Central memory CD8-positive, alpha-beta T cell (primary cell): ENCODE data around the gene KANTR.

Source experiments
- ATAC-seq: fragments of 150-1000 bp; cut with Tn5 transposase; replicated peaks from 2 replicates; pipeline ENCODE4 v1.10.0; 2022; ENCODE audit warnings: mild to moderate bottlenecking, moderate FRiP score, moderate number of reproducible peaks; ENCODE audit not compliant: poor library complexity, severe bottlenecking; ENCODE audit errors: extremely low read depth
- DNase-seq, 2 donors: peaks; one replicate each; pipeline ENCODE4 v3.0.0; 2021; ENCODE audit warnings: low spot score in 2 of 2
- H3K27ac Mint-ChIP-seq: one replicate; pipeline ENCODE4 v1.8.0; 2022; ENCODE audit warnings: low read depth, mild to moderate bottlenecking, moderate library complexity, mixed read lengths
- H3K27me3 Mint-ChIP-seq: one replicate; pipeline ENCODE4 v1.8.0; 2022; ENCODE audit warnings: mixed read lengths
- H3K36me3 Mint-ChIP-seq: one replicate; pipeline ENCODE4 v1.8.0; 2022; ENCODE audit warnings: mild to moderate bottlenecking, moderate library complexity, mixed read lengths; ENCODE audit not compliant: insufficient read depth
- H3K4me1 Mint-ChIP-seq: one replicate; pipeline ENCODE4 v1.8.0; 2022; ENCODE audit warnings: mixed read lengths
- H3K4me3 Mint-ChIP-seq: one replicate; pipeline ENCODE4 v1.8.0; 2022; ENCODE audit warnings: mild to moderate bottlenecking, moderate library complexity, mixed read lengths
- H3K9me3 Mint-ChIP-seq: one replicate; pipeline ENCODE4 v1.8.0; 2022; ENCODE audit warnings: mixed read lengths

KANTR gene

GRCh38 chrX:53115550-53115874 is 21.6 kb downstream of the KANTR start:
- no peaks in the 10 kb centered on the region for H3K27me3 Mint-ChIP-seq

GRCh38 chrX:53116101-53116500 is 22.2 kb downstream of the KANTR start:
- DNase-seq (no peak), ATAC-seq (no peak)
- H3K4me1 Mint-ChIP-seq = peaks cover 12% of the 10 kb centered on the region
- no peak overlapping the region for H3K4me3 Mint-ChIP-seq
- H3K9me3 Mint-ChIP-seq = no peaks in the 10 kb centered on the region
- H3K27me3 Mint-ChIP-seq = no peaks in the 10 kb centered on the region
- peaks cover 6% of the 10 kb centered on the region for H3K36me3 Mint-ChIP-seq
- no peak overlapping the region for H3K27ac Mint-ChIP-seq

More at GRCh38 chrX:53115550-53115874, 21.6 kb downstream of the KANTR start:
- Mint-ChIP-seq H3K4me3 (no peak overlapping the region), H3K36me3 (peaks cover 6% of the 10 kb centered on the region), H3K9me3 (no peaks in the 10 kb centered on the region), H3K4me1 (peaks cover 12% of the 10 kb centered on the region), H3K27ac (no peak overlapping the region)
- DNase-seq (no peak), ATAC-seq (no peak)

GRCh38 chrX:53122013-53122412 is 28.1 kb downstream of the KANTR start:
- Mint-ChIP-seq H3K9me3 (peaks cover 4% of the 10 kb centered on the region), H3K36me3 (peaks cover 2% of the 10 kb centered on the region), H3K4me1 (peaks cover 28% of the 10 kb centered on the region), H3K27ac (no peak overlapping the region), H3K27me3 (no peaks in the 10 kb centered on the region), H3K4me3 (no peak overlapping the region)
- ATAC-seq (no peak), DNase-seq (no peak)

GRCh38 chrX:53125506-53125905 is 31.6 kb downstream of the KANTR start:
- ATAC-seq (no peak), DNase-seq (no peak)
- Mint-ChIP-seq H3K9me3 (peaks cover 5% of the 10 kb centered on the region), H3K4me3 (no peak overlapping the region), H3K4me1 (peaks cover 30% of the 10 kb centered on the region), H3K27me3 (no peaks in the 10 kb centered on the region), H3K27ac (peak overlapping the region; percentile 85), H3K36me3 (peaks cover 4% of the 10 kb centered on the region)

- H3K4me1 Mint-ChIP-seq = peaks cover 30% of the 10 kb centered on the region
- no peak for ATAC-seq
- H3K9me3 Mint-ChIP-seq = peaks cover 5% of the 10 kb centered on the region
- no peak overlapping the region for H3K27ac Mint-ChIP-seq
- no peak for DNase-seq
- no peaks in the 10 kb centered on the region for H3K27me3 Mint-ChIP-seq
- no peak overlapping the region for H3K4me3 Mint-ChIP-seq
- peaks cover 5% of the 10 kb centered on the region for H3K36me3 Mint-ChIP-seq
Observed at GRCh38 chrX:53126377-53126776, 32.4 kb downstream of the KANTR start.

- no peak for ATAC-seq
- peaks cover 8% of the 10 kb centered on the region for H3K36me3 Mint-ChIP-seq
- no peak overlapping the region for H3K4me3 Mint-ChIP-seq
- peaks cover 5% of the 10 kb centered on the region for H3K9me3 Mint-ChIP-seq
- no peaks in the 10 kb centered on the region for H3K27me3 Mint-ChIP-seq
- H3K27ac Mint-ChIP-seq = no peak overlapping the region
- DNase-seq = no peak
- peaks cover 30% of the 10 kb centered on the region for H3K4me1 Mint-ChIP-seq
Observed at GRCh38 chrX:53128097-53128749, 34.3 kb downstream of the KANTR start.

GRCh38 chrX:53133400-53133799 is 39.5 kb downstream of the KANTR start:
- no peak for ATAC-seq
- no peaks in the 10 kb centered on the region for H3K9me3 Mint-ChIP-seq
- no peaks in the 10 kb centered on the region for H3K4me1 Mint-ChIP-seq
- no peak overlapping the region for H3K4me3 Mint-ChIP-seq
- peaks cover 5% of the 10 kb centered on the region for H3K36me3 Mint-ChIP-seq
- no peak for DNase-seq
- H3K27ac Mint-ChIP-seq = no peak overlapping the region
- no peaks in the 10 kb centered on the region for H3K27me3 Mint-ChIP-seq

- Mint-ChIP-seq H3K27me3 (no peaks in the 10 kb centered on the region), H3K27ac (no peak overlapping the region), H3K9me3 (no peaks in the 10 kb centered on the region), H3K36me3 (peaks cover 8% of the 10 kb centered on the region), H3K4me3 (no peak overlapping the region), H3K4me1 (no peaks in the 10 kb centered on the region)
- no peak for ATAC-seq
- no peak for DNase-seq
Observed at GRCh38 chrX:53135581-53135980, 41.6 kb downstream of the KANTR start.

GRCh38 chrX:53153581-53153980 is 59.6 kb downstream of the KANTR start:
- H3K9me3 Mint-ChIP-seq = no peaks in the 10 kb centered on the region
- H3K4me1 Mint-ChIP-seq = peaks cover 6% of the 10 kb centered on the region
- H3K27ac Mint-ChIP-seq = no peak overlapping the region
- H3K27me3 Mint-ChIP-seq = no peaks in the 10 kb centered on the region
- ATAC-seq = no peak
- H3K4me3 Mint-ChIP-seq = no peak overlapping the region
- no peaks in the 10 kb centered on the region for H3K36me3 Mint-ChIP-seq
- no peak for DNase-seq

- no peaks in the 10 kb centered on the region for H3K27me3 Mint-ChIP-seq
- H3K36me3 Mint-ChIP-seq = no peaks in the 10 kb centered on the region
- DNase-seq = no peak
- no peak for ATAC-seq
- H3K4me1 Mint-ChIP-seq = peaks cover 6% of the 10 kb centered on the region
- H3K4me3 Mint-ChIP-seq = no peak overlapping the region
- H3K27ac Mint-ChIP-seq = no peak overlapping the region
- H3K9me3 Mint-ChIP-seq = no peaks in the 10 kb centered on the region
Observed at GRCh38 chrX:53155512-53156206, 61.7 kb downstream of the KANTR start.

GRCh38 chrX:53156207-53156596 is 62.3 kb downstream of the KANTR start:
- Mint-ChIP-seq H3K27ac (no peak overlapping the region), H3K27me3 (no peaks in the 10 kb centered on the region), H3K9me3 (no peaks in the 10 kb centered on the region), H3K4me3 (no peak overlapping the region), H3K4me1 (peaks cover 6% of the 10 kb centered on the region), H3K36me3 (no peaks in the 10 kb centered on the region)
- DNase-seq (no peak), ATAC-seq (no peak)

- Mint-ChIP-seq H3K9me3 (no peaks in the 10 kb centered on the region), H3K27me3 (no peaks in the 10 kb centered on the region), H3K4me3 (no peak overlapping the region), H3K4me1 (peaks cover 6% of the 10 kb centered on the region), H3K27ac (no peak overlapping the region), H3K36me3 (no peaks in the 10 kb centered on the region)
- DNase-seq (no peak), ATAC-seq (no peak)
Observed at GRCh38 chrX:53159184-53159583, 65.2 kb downstream of the KANTR start.

GRCh38 chrX:53160297-53160983 is 66.5 kb downstream of the KANTR start:
- Mint-ChIP-seq H3K4me3 (no peak overlapping the region), H3K4me1 (peaks cover 5% of the 10 kb centered on the region), H3K27ac (no peak overlapping the region), H3K36me3 (no peaks in the 10 kb centered on the region), H3K27me3 (no peaks in the 10 kb centered on the region), H3K9me3 (no peaks in the 10 kb centered on the region)
- ATAC-seq = no peak
- no peak for DNase-seq
